Subcutaneous abdominal adipose tissue (tissue), 5 donors: ENCODE results near the gene ALKBH4.
"Not testable (repeated sequence)": the region's sequence is repeated elsewhere in the genome, so short reads cannot be mapped to it uniquely, and the experiment has no call there.

ENCODE experiments used
- H3K27ac ChIP-seq: one replicate; pipeline ENCODE4 v1.7.0; 2013; ENCODE audit warnings: low read depth, mild to moderate bottlenecking, inconsistent platforms, low read length, moderate library complexity
- H3K27me3 ChIP-seq, 5 donors: one replicate each; pipeline ENCODE4 v1.7.0; 2013; ENCODE audit warnings: low read length in 5 of 5, inconsistent platforms in 1 of 5; ENCODE audit not compliant: control insufficient read depth in 5 of 5, insufficient read depth in 4 of 5
- H3K36me3 ChIP-seq, 5 donors: one replicate each; pipeline ENCODE4 v1.7.0; 2013; ENCODE audit warnings: low read length in 5 of 5; ENCODE audit not compliant: control insufficient read depth in 5 of 5, insufficient read depth in 5 of 5
- H3K4me1 ChIP-seq, 5 donors: one replicate each; pipeline ENCODE4 v1.7.0; 2013; ENCODE audit warnings: low read length in 5 of 5, mild to moderate bottlenecking in 3 of 5, moderate library complexity in 1 of 5; ENCODE audit not compliant: control insufficient read depth in 5 of 5, insufficient read depth in 5 of 5
- H3K4me3 ChIP-seq, 5 donors: one replicate each; pipeline ENCODE4 v1.7.0; 2013; ENCODE audit warnings: low read length in 5 of 5, low read depth in 1 of 5
- H3K9ac ChIP-seq, 5 donors: one replicate each; pipeline ENCODE4 v1.7.0; 2013; ENCODE audit warnings: low read length in 5 of 5, mild to moderate bottlenecking in 4 of 5, moderate library complexity in 3 of 5
- H3K9me3 ChIP-seq, 5 donors: one replicate each; pipeline ENCODE4 v1.7.0; 2013; ENCODE audit warnings: low read length in 5 of 5; ENCODE audit not compliant: control insufficient read depth in 5 of 5
- donor health status: healthy.
- donor health status: healthy.
- donor health status: healthy.
- donor health status: healthy.
- donor health status: healthy.

The ALKBH4 gene

DNA sequence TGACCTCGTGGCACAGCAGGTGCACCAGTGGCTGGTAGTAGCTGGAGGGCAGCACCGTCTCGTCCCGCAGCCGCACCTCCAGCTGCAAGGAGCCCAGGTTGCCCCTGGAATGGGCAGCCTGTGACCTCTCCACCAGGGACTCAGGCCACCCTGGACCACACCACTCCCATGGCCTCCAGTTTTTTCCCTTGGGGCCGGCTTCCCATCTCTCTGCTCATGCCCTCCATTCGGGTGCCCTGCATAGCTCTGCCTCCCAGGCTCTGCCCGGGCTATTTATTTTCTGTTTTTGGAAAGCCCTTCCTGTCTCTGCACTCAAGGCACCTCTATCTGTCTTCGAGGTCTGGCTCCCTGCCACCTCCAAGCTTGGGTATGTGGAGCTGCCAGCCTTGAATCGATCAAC is 32.2 kb upstream of the ALKBH4 start:
- H3K4me3 ChIP-seq, H3K27ac ChIP-seq, H3K9me3 ChIP-seq, H3K4me1 ChIP-seq, H3K27me3 ChIP-seq, H3K36me3 ChIP-seq, H3K9ac ChIP-seq: not testable (repeated sequence)

GRCh38 chr7:102494473-102495149 is 29.9 kb upstream of the ALKBH4 start:
- not testable (repeated sequence) for H3K4me1 ChIP-seq, H3K36me3 ChIP-seq, H3K9me3 ChIP-seq, H3K9ac ChIP-seq, H3K4me3 ChIP-seq, H3K27me3 ChIP-seq, H3K27ac ChIP-seq

DNA sequence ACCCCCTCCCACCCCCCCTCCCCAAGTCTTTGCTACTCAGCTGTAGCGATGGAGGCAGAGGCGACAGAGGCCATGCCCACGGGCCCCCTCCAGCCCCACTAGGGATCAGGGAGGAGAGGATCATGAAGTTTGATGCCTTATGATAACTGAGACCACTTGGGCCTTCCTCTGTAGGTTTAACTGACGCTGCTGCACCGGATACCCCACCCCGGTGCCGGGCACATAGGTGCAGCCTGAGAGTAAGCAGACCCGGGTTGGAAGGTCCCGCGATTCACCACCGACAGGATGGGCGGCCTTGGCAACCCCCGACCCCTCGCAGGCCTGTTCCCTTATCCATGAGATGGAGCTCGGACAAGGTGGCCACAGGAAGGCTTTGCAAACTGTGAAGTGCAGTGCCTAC is 29.4 kb upstream of the ALKBH4 start:
- H3K27ac ChIP-seq, H3K4me3 ChIP-seq: not testable (repeated sequence)

GRCh38 chr7:102493220-102493935 is 28.7 kb upstream of the ALKBH4 start:
- not testable (repeated sequence) for H3K27ac ChIP-seq, H3K4me1 ChIP-seq

More for the DNA sequence above, 29.4 kb upstream of the ALKBH4 start:
- H3K9me3 ChIP-seq, H3K36me3 ChIP-seq, H3K9ac ChIP-seq, H3K4me1 ChIP-seq, H3K27me3 ChIP-seq: not testable (repeated sequence)

GRCh38 chr7:102490529-102491075 is 25.9 kb upstream of the ALKBH4 start:
- not testable (repeated sequence) for H3K9ac ChIP-seq, H3K36me3 ChIP-seq, H3K4me3 ChIP-seq, H3K27ac ChIP-seq, H3K9me3 ChIP-seq, H3K27me3 ChIP-seq, H3K4me1 ChIP-seq

More at GRCh38 chr7:102493220-102493935, 28.7 kb upstream of the ALKBH4 start:
- H3K9ac ChIP-seq, H3K4me3 ChIP-seq, H3K27me3 ChIP-seq, H3K36me3 ChIP-seq, H3K9me3 ChIP-seq: not testable (repeated sequence)

- not testable (repeated sequence) for H3K27me3 ChIP-seq, H3K4me1 ChIP-seq, H3K4me3 ChIP-seq, H3K27ac ChIP-seq, H3K9ac ChIP-seq, H3K36me3 ChIP-seq, H3K9me3 ChIP-seq
These were observed 19.7 kb upstream of the ALKBH4 start for GRCh38 chr7:102484317-102484716.

GRCh38 chr7:102481962-102482361 is 17.3 kb upstream of the ALKBH4 start:
- H3K9me3 ChIP-seq, H3K27me3 ChIP-seq, H3K9ac ChIP-seq, H3K27ac ChIP-seq, H3K4me3 ChIP-seq, H3K4me1 ChIP-seq, H3K36me3 ChIP-seq: not testable (repeated sequence)

- not testable (repeated sequence) for H3K4me1 ChIP-seq, H3K27ac ChIP-seq, H3K9me3 ChIP-seq, H3K27me3 ChIP-seq, H3K9ac ChIP-seq, H3K4me3 ChIP-seq, H3K36me3 ChIP-seq
These were observed 15.4 kb upstream of the ALKBH4 start for GRCh38 chr7:102479982-102480637.

GRCh38 chr7:102479209-102479584 is 14.5 kb upstream of the ALKBH4 start:
- H3K36me3 ChIP-seq, H3K27me3 ChIP-seq, H3K9ac ChIP-seq, H3K4me3 ChIP-seq, H3K4me1 ChIP-seq, H3K27ac ChIP-seq, H3K9me3 ChIP-seq: not testable (repeated sequence)
